Ureter (tissue), 1 donor: ENCODE results near the gene EN1. TPM values are rescaled to one million over a fixed set of nuclear protein-coding genes. Genes with fewer than 3 reads are reported as not detected.

ENCODE experiments used
- DNase-seq: peaks from one replicate; pipeline ENCODE4 v3.0.0-alpha.2; 2020; ENCODE audit warnings: low spot score
- total RNA-seq: library from RNA; stranded (reverse); gene quantifications from one replicate; pipeline ENCODE4 v1.2.4, GENCODE V29; 2023
- donor health status: DM: yes; HTN: yes; CAD: no.

Gene EN1
- total RNA-seq, 1 donor from 2014 or later, result not detected

GRCh38 chr2:118843483-118844132 lies 3.8 kb downstream of the EN1 start:
- DNase-seq, result no peak

- DNase-seq, result no peak
These were observed 4.6 kb downstream of the EN1 start for GRCh38 chr2:118842661-118843482.

DNA sequence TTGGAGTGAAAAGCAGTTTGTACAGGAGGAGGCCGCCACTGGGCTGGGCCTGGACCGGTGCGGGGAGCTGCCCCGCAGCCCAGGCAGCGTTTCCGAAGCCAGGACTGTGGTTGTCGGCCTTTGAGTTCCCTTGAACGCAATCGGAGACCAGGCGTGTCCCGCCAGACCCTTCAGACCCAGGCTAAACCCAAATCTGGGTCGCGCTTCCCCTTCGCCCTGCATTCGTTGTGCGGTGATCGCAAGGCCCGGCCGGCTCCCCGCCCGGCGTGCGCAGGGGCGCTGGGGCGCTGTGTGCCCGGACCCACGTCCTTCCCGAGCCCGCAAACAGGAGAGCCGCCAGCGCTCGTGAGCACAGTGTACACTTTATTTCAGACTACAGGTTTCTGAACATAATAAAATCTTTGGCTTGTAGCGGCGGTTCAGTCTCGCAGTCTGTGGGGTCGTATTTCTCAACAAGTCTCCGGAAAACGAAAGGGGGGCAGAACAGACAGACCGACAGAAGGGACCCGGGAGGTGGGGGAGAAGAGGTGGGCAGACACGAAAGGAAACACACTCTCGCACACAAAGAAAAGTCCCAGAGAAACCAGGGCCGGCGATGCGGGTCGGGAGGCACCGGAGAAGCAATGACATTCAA lies 5.5 kb downstream of the EN1 start:
- no peak for DNase-seq

- DNase-seq, result no peak
These were observed 6.0 kb downstream of the EN1 start for GRCh38 chr2:118841450-118841827.

DNA sequence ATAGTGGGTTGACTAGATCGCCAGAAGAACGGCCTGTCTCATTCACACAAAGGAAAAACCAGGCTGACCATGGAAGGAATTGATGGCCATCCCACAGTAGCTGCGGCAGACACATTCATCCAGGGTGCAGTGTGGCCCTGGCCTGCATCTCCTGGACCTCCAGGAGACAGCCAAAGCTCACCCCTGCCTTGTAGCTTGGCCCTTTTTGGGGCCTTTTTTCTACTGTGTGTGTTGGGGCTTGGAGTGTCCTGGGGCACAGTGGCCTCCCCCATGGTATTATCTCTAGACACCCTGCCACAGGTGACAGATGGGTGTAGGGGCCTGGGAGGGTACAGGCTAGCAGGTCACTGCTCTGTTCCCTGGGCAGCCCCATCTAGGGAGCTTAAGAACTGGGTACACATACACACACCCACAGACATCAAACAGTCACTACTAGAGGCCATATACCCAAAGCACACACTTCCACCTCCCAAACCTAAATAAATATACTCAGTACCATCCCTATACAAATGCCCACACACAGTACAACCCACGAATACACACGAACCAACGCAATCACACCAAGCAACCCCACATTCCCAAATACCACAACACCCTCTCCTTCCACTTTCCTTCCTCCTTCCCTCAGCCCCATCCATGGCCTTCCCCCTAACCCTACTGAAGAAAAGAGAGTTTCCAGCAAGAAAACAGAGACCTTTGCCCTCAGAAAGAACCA lies 8.6 kb downstream of the EN1 start:
- DNase-seq, result no peak

DNA sequence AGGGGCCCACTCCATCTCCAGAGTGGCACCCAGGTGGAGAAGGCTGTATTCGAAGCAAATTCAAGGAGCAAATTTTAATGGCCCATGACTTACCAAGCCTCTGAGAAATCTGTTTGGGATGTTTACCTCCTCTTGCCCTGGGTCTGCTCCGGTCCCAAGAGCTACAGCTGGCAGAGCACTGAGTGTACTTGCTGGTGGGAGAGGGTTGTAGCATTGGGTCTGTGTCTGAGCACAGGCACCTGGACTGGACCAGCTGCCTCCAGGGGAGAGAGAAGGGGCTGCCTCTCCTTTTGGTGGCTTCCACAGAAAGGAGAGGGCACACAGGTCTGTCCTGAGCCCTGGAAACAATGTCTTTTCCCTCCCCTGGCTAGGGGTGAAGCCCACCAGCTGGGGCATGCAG lies 9.8 kb downstream of the EN1 start:
- DNase-seq, result no peak

DNA sequence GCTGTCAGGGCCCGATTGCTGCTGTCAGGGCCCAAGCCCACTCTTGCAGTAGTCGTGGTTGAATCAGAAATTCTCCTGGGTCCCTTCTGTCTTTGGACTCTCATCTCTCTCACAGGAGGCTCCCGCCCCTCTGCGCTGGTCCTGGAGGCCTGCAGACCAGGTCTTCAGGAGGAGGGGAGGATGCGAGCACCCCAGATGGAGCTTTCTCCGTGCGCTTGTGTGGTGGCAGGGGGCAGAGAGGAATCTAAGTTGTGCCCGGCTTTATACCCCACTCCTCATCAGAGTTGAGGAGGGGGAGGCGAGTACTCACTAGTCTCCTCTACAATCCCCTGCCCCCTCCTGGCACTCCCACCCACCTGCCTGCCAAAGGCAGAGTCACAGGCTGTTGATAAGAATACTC lies 10.4 kb downstream of the EN1 start:
- DNase-seq, result no peak

- no peak for DNase-seq
These were observed 11.0 kb downstream of the EN1 start for GRCh38 chr2:118836411-118836930.

DNA sequence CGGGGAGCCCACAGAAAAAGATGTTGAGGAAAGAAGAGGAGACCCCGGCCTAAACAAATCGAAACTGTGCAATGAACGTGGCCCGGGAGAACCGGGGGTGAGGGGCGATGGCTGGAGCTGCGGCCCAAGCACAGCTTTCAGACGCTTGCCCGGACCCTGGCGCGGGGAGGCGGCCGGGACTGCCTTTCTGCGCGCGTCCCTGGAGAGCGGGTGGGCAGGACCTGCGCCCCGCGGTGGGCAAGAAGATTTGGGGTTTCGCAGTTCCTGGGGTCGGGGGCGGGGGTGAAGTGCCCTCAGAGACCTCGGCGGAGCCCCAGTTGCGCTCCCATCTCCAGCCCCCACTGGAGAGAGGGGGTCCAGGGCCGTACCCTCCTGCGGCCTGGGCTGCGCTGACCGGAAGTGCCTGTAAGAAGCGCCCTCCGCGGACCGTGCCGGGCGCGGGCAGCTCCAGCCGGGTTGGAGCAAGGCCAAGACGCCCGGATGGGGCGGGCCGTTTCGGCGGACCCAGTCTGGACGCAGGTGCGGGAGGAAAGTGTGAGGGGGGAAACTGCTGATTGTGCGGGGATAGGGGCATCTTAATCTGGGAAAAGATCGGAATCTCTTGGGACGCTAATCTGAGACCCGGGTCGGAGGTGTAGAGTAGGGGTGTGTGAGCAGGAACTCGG lies 11.6 kb downstream of the EN1 start:
- DNase-seq, result no peak

- DNase-seq, result no peak
These were observed 12.3 kb downstream of the EN1 start for GRCh38 chr2:118834901-118835745.

- no peak for DNase-seq
These were observed 13.0 kb downstream of the EN1 start for GRCh38 chr2:118834440-118834810.

- no peak for DNase-seq
These were observed 13.6 kb downstream of the EN1 start for GRCh38 chr2:118833716-118834439.

GRCh38 chr2:118832791-118833715 lies 14.4 kb downstream of the EN1 start:
- no peak for DNase-seq

GRCh38 chr2:118832071-118832790 lies 15.2 kb downstream of the EN1 start:
- no peak for DNase-seq

DNA sequence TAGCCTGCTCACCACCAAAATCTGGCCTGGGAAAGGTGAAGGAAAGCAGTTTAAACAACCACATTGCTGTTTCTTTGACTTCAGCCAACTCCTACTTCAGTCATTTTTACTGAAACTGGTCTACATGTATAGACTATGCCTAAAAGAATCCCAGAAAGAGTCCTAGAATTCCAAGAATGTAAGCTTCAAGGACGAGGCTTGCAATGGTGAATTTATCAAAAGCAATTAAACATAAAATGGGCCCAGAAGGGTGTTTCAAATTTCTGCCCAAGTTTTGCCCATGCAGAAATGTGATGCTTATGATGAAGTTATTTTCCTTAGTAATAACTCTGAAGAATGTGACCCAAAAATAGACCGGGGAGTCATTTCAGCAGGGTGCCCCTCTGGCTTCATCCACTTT lies 16.6 kb downstream of the EN1 start:
- DNase-seq, result no peak

GRCh38 chr2:118830118-118830517 lies 17.3 kb downstream of the EN1 start:
- DNase-seq, result no peak

DNA sequence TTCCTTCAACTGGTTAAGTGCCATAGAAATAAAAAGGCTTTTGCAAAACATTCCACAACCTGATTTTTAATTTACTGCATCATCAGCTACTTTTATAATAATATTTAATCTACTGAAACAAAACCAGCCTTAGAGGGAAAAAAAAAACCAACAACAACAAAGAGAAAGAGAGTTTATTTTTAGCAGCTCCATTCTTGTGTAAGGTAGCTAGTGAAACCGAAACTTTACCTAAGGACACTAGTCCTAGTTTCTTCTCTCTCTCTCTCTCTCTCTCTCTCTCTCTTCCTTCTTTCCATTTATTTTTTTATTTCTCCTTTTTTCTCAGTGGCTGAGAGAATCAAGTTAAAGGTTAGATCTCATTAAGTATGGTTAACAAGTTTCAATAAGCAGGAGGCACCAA lies 21.4 kb downstream of the EN1 start:
- DNase-seq, result no peak

GRCh38 chr2:118823633-118824032 lies 23.8 kb downstream of the EN1 start:
- DNase-seq, result no peak
